Hematopoietic multipotent progenitor cell (in vitro differentiated cells): ENCODE measurements around the gene PTPRZ1. TPM values are rescaled to one million over a fixed set of nuclear protein-coding genes. Genes with fewer than 3 reads are reported as not detected.

Experiments
- DNase-seq, 3 donors: peaks; one replicate each; pipeline ENCODE4 v3.0.0-alpha.2; 2011 to 2015; ENCODE audit warnings: low read depth in 2 of 3, low spot score in 2 of 3
- small RNA-seq: library from RNA; depleted of rRNA; stranded (forward); fragments of <200 nt; gene quantifications from one replicate; pipeline ENCODE3, GENCODE V24; 2012
- total RNA-seq: library from RNA; depleted of rRNA; stranded (reverse); fragments of >200 nt; gene quantifications from one replicate; pipeline ENCODE4 v1.2.3, GENCODE V29; 2012

PTPRZ1 gene
- total RNA-seq, 1 donor: not detected

- DNase-seq: no peak
These were observed 230.1 kb downstream of the PTPRZ1 start for GRCh38 chr7:122103064-122103463.

Small RNA genes within 50 kb of the gene (small RNA-seq; reads per million reads assigned to genes)
- not detected for gene RNU7-154P
